Heart left ventricle (tissue), 13 donors: ENCODE measurements around the gene GPR153.

Source experiments
- CTCF ChIP-seq, 12 donors: fragments of 200-600 bp; sonication (generic) in 4 of 12; IDR thresholded peaks; one replicate each; pipeline versions ENCODE4 v1.5.0 to v1.8.0; 2018 to 2022; ENCODE audit warnings: antibody characterized with exemption in 12 of 12, mild to moderate bottlenecking in 5 of 12
- POLR2A ChIP-seq, 2 donors: fragments of 450-650 bp; IDR thresholded peaks; one replicate each; pipeline ENCODE4 v1.6.1; 2017; ENCODE audit warnings: antibody characterized with exemption in 2 of 2, mild to moderate bottlenecking in 2 of 2, moderate library complexity in 2 of 2
- donor health status: ischemic (EF 13 %, LVEDD 7.1; RV severe dilation, severe dysfunction).
- donor health status: DM: no; HTN: yes; CAD: no.
- donor health status: DM: no; HTN: no; CAD: no.
- donor health status: ischemic (EF 25% LVEDD 6.9; RV normal size, moderate dysfunction).
- donor health status: ischemic (EF 25% LVEDD 5.7; RV mildly dilated, moderate dysfunction).
- donor health status: ischemic (EF 35%, LVEDD 5.7; RV mildly dilated, moderate dysfunction).
- donor health status: nonischemic (EF 11% LVEDD 7.7; RV severe dilation, severe dysfunction).
- donor health status: DM: yes; HTN: yes; CAD: no.
- donor health status: PGD.
- donor health status: ischemic (EF 29% LVEDD 5.4; RV normal size, mild dysfunction).
- donor health status: nonischemic (EF 23%, LVEDD 6.1; RV moderate dilation, normal function).

DNA sequence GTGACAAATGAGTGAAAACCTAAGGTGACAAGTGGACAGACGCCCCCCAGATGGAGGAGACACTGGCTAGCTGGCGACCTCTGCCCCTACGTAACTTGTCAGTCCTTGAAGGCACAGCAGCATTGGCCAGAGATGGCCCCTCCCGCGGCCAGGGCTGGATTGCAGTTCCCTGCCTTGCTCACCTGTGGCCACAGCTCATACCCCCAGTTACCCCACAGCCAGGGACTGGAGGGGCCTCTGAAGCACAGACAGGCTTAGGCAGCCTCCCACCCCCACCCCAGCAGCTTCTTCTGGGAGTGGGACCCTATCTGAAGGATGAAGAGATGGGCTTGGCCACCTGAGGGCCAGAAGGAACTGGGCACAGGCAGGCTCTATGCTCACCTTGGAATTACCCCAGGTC lies 13.2 kb downstream of the GPR153 start:
- TF ChIP-seq CTCF (IDR thresholded peaks at IDR 0.05) (no peak), POLR2A (IDR thresholded peaks at IDR 0.05) (no peak)
